ENCODE data around the gene PPP2R5E. TPM values are rescaled to one million over a fixed set of nuclear protein-coding genes. Genes with fewer than 3 reads are reported as not detected.

PPP2R5E gene
- total and polyA plus RNA-seq, 9 of the 15 experiments (the other 6 are each of a cell fraction or from before 2014, with no cell fraction given): 4.2 to 30.3 (median 11.0) TPM

DNA sequence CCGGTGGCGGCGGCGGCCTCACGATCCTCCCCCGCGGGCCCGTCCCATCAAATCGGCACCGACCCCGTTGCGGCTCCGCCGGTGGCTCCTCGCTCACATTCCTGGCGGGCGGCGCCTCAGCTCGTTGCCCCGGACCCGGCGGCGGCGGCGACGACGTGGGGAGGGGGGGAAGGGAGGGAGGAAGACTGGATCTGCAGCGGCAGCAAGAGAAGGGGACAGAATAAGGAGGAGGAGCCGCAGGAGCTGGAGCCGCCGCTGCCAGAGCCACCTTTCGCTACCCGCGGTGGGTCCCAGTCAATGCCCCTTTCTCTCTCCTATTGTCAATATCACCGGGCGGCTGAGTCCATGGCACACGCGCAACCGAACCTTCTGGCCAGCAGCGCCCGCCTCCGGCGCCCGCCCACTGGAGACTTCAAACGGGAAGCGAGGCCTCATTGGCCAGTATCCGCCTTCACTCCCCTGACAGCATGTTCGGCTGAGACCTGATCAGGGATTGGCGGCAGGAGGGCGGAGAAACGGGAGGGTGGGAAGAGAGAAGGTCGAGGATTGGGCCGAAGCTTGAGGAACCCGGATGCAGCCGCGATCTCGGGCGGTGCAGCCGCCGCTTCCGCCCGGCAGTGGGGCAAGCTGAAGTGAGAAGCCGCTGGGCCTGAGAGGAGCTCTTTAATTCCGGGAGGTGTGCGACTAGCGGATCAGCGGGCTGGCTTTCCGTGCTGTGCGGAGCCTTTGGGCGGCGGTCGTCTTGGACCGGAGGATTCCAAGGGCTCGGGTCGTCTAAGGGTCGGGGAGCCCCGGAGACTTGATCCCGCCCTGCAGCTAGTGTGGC, at the start of gene PPP2R5E (continued):
- TF ChIP-seq, protein P1, sequence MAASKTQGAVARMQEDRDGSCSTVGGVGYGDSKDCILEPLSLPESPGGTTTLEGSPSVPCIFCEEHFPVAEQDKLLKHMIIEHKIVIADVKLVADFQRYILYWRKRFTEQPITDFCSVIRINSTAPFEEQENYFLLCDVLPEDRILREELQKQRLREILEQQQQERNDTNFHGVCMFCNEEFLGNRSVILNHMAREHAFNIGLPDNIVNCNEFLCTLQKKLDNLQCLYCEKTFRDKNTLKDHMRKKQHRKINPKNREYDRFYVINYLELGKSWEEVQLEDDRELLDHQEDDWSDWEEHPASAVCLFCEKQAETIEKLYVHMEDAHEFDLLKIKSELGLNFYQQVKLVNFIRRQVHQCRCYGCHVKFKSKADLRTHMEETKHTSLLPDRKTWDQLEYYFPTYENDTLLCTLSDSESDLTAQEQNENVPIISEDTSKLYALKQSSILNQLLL (CRISPR knock-in tag; IDR thresholded peaks at IDR 0.05; ENCODE audit: borderline replicate concordance): no peak
- TF ChIP-seq, protein P2, sequence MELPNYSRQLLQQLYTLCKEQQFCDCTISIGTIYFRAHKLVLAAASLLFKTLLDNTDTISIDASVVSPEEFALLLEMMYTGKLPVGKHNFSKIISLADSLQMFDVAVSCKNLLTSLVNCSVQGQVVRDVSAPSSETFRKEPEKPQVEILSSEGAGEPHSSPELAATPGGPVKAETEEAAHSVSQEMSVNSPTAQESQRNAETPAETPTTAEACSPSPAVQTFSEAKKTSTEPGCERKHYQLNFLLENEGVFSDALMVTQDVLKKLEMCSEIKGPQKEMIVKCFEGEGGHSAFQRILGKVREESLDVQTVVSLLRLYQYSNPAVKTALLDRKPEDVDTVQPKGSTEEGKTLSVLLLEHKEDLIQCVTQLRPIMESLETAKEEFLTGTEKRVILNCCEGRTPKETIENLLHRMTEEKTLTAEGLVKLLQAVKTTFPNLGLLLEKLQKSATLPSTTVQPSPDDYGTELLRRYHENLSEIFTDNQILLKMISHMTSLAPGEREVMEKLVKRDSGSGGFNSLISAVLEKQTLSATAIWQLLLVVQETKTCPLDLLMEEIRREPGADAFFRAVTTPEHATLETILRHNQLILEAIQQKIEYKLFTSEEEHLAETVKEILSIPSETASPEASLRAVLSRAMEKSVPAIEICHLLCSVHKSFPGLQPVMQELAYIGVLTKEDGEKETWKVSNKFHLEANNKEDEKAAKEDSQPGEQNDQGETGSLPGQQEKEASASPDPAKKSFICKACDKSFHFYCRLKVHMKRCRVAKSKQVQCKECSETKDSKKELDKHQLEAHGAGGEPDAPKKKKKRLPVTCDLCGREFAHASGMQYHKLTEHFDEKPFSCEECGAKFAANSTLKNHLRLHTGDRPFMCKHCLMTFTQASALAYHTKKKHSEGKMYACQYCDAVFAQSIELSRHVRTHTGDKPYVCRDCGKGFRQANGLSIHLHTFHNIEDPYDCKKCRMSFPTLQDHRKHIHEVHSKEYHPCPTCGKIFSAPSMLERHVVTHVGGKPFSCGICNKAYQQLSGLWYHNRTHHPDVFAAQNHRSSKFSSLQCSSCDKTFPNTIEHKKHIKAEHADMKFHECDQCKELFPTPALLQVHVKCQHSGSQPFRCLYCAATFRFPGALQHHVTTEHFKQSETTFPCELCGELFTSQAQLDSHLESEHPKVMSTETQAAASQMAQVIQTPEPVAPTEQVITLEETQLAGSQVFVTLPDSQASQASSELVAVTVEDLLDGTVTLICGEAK (IDR thresholded peaks at IDR 0.05): peak; percentile 79
- TF ChIP-seq, protein P2 (CRISPR knock-in tag; IDR thresholded peaks at IDR 0.05): no peak
- TF ChIP-seq ZNF253 (CRISPR knock-in tag; conservative IDR thresholded peaks at IDR 0.05) (no peak), SMAD3 (CRISPR knock-in tag; conservative IDR thresholded peaks at IDR 0.05) (no peak), KDM5B (IDR thresholded peaks at IDR 0.05; ENCODE audit: insufficient replicate concordance, low read depth, low read length) (peak; percentile 73), TAL1 (IDR thresholded peaks at IDR 0.05) (no peak), HDAC8 (tag; IDR thresholded peaks at IDR 0.05) (no peak), ATF7 (IDR thresholded peaks at IDR 0.05) (peak; percentile 57; the same call in 1 of the 2 replicates), ZC3H4 (CRISPR knock-in tag; IDR thresholded peaks at IDR 0.05; ENCODE audit: borderline replicate concordance) (no peak), LEF1 (IDR thresholded peaks at IDR 0.05) (no peak), MED1 (CRISPR knock-in tag; IDR thresholded peaks at IDR 0.05; ENCODE audit: borderline replicate concordance) (no peak), ETV1 (tag; conservative IDR thresholded peaks at IDR 0.05; ENCODE audit: low read depth) (peak; percentile 66; the same call in 1 of the 2 replicates), RUNX1 (IDR thresholded peaks at IDR 0.05; ENCODE audit: low read depth) (no peak), MTA1 (IDR thresholded peaks at IDR 0.05; ENCODE audit: borderline replicate concordance) (no peak), BRD9 (IDR thresholded peaks at IDR 0.05; ENCODE audit: low read depth, partially characterized antibody) (no peak), ZNF764 (CRISPR knock-in tag; IDR thresholded peaks at IDR 0.05; ENCODE audit: low read depth) (no peak)
- TF ChIP-seq, protein P3, sequence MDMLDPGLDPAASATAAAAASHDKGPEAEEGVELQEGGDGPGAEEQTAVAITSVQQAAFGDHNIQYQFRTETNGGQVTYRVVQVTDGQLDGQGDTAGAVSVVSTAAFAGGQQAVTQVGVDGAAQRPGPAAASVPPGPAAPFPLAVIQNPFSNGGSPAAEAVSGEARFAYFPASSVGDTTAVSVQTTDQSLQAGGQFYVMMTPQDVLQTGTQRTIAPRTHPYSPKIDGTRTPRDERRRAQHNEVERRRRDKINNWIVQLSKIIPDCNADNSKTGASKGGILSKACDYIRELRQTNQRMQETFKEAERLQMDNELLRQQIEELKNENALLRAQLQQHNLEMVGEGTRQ (CRISPR knock-in tag; IDR thresholded peaks at IDR 0.05): no peak
